ENCODE results near the gene ADAMTS3.

ADAMTS3 gene

GRCh38 chr4:72358483-72358882, 210.5 kb downstream of the ADAMTS3 start:
- H3K79me1 ChIP-seq (replicated peaks; ENCODE audit: low read length, poor library complexity, severe bottlenecking): no peaks in the 10 kb centered on the region
- H3K23ac ChIP-seq (ENCODE audit: low read length in 2 of 2): no peak overlapping the region
- WGBS: no CpG with 5 or more reads among the region's 2 CpGs
- no peak overlapping the region for H2BK5ac ChIP-seq (ENCODE audit: low read depth, low read length, poor library complexity, severe bottlenecking)
- H2BK120ac ChIP-seq (ENCODE audit: low read depth, low read length): no peak overlapping the region
- no peaks in the 10 kb centered on the region for H3K36me3 ChIP-seq (ENCODE audit: control insufficient read depth in 1 of 2, insufficient read depth in 2 of 2, low read depth in 1 of 2, low read length in 2 of 2)
- H3K27me3 ChIP-seq (ENCODE audit: control insufficient read depth in 1 of 2, insufficient read depth in 1 of 2, low read length in 2 of 2): no peaks in the 10 kb centered on the region
- no peak overlapping the region for H3K4me3 ChIP-seq (ENCODE audit: insufficient read depth in 1 of 2, low read depth in 1 of 2, low read length in 2 of 2)
- H3K9me3 ChIP-seq (ENCODE audit: control insufficient read depth, low read length): no peaks in the 10 kb centered on the region
- no peak overlapping the region for H4K91ac ChIP-seq (ENCODE audit: low read length)
- no peak overlapping the region for H4K8ac ChIP-seq (ENCODE audit: low read length)
- no peak overlapping the region for H2BK15ac ChIP-seq (ENCODE audit: low read depth, poor library complexity, severe bottlenecking)
- no peak for DNase-seq
- no peak overlapping the region for H2BK12ac ChIP-seq (ENCODE audit: low read length in 2 of 2)
- no peak overlapping the region for H2AFZ ChIP-seq (ENCODE audit: low read depth, low read length)
- H3K18ac ChIP-seq (ENCODE audit: low read depth in 1 of 2, low read length in 2 of 2): no peak overlapping the region
- no peak overlapping the region for H3K14ac ChIP-seq (ENCODE audit: low read length in 2 of 2)
- H3K27ac ChIP-seq (ENCODE audit: low read length, poor library complexity, severe bottlenecking): no peak overlapping the region
- H3K4me1 ChIP-seq (ENCODE audit: control insufficient read depth, insufficient read depth, low read depth, low read length): no peaks in the 10 kb centered on the region
- no peak overlapping the region for H2AK5ac ChIP-seq (ENCODE audit: low read length, severe bottlenecking)
- no peak overlapping the region for H3K9ac ChIP-seq (ENCODE audit: low read length)
- H3K4ac ChIP-seq (ENCODE audit: low read depth in 1 of 2, low read length in 2 of 2): no peak overlapping the region
- no peak overlapping the region for H3K4me2 ChIP-seq (ENCODE audit: low read length, poor library complexity, severe bottlenecking)

DNA sequence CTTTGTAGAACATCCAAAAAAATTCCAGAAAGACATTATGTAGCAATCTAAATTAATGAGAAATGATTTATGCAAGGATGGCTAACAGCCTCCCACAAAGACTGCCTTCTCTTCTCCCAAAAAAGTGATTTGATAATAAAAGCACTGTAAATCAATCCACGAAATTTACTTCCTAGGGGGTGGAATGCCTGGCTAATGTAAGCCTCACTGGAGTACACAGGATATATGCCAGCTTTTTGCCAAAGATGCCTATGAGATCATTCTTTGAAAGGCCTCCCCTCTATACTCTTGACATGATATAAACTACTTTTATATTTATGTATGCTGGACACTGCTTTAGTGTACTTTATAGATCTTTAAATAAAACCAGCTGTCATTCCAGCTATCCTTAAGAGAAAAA, 211.1 kb downstream of the ADAMTS3 start:
- H2AK5ac ChIP-seq (ENCODE audit: low read length, severe bottlenecking): no peak overlapping the region
- no peak overlapping the region for H3K4me2 ChIP-seq (ENCODE audit: low read length, poor library complexity, severe bottlenecking)
- H3K23ac ChIP-seq (ENCODE audit: low read length in 2 of 2): no peak overlapping the region
- no peak overlapping the region for H3K18ac ChIP-seq (ENCODE audit: low read depth in 1 of 2, low read length in 2 of 2)
- no peaks in the 10 kb centered on the region for H3K79me1 ChIP-seq (replicated peaks; ENCODE audit: low read length, poor library complexity, severe bottlenecking)
- no peak overlapping the region for H2BK5ac ChIP-seq (ENCODE audit: low read depth, low read length, poor library complexity, severe bottlenecking)
- no peak overlapping the region for H3K4me3 ChIP-seq (ENCODE audit: insufficient read depth in 1 of 2, low read depth in 1 of 2, low read length in 2 of 2)
- no peaks in the 10 kb centered on the region for H3K4me1 ChIP-seq (ENCODE audit: control insufficient read depth, insufficient read depth, low read depth, low read length)
- no peak overlapping the region for H3K27ac ChIP-seq (ENCODE audit: low read length, poor library complexity, severe bottlenecking)
- WGBS: 33% methylated on average over 1 of the region's 1 CpG
- H3K9ac ChIP-seq (ENCODE audit: low read length): no peak overlapping the region
- H3K27me3 ChIP-seq (ENCODE audit: control insufficient read depth in 1 of 2, insufficient read depth in 1 of 2, low read length in 2 of 2): no peaks in the 10 kb centered on the region
- H3K9me3 ChIP-seq (ENCODE audit: control insufficient read depth, low read length): no peaks in the 10 kb centered on the region
- no peaks in the 10 kb centered on the region for H3K36me3 ChIP-seq (ENCODE audit: control insufficient read depth in 1 of 2, insufficient read depth in 2 of 2, low read depth in 1 of 2, low read length in 2 of 2)
- DNase-seq: no peak
- H3K4ac ChIP-seq (ENCODE audit: low read depth in 1 of 2, low read length in 2 of 2): no peak overlapping the region
- H2AFZ ChIP-seq (ENCODE audit: low read depth, low read length): no peak overlapping the region
- H2BK120ac ChIP-seq (ENCODE audit: low read depth, low read length): no peak overlapping the region
- H4K91ac ChIP-seq (ENCODE audit: low read length): no peak overlapping the region
- no peak overlapping the region for H3K14ac ChIP-seq (ENCODE audit: low read length in 2 of 2)
- H4K8ac ChIP-seq (ENCODE audit: low read length): no peak overlapping the region
- no peak overlapping the region for H2BK15ac ChIP-seq (ENCODE audit: low read depth, poor library complexity, severe bottlenecking)
- no peak overlapping the region for H2BK12ac ChIP-seq (ENCODE audit: low read length in 2 of 2)

DNA sequence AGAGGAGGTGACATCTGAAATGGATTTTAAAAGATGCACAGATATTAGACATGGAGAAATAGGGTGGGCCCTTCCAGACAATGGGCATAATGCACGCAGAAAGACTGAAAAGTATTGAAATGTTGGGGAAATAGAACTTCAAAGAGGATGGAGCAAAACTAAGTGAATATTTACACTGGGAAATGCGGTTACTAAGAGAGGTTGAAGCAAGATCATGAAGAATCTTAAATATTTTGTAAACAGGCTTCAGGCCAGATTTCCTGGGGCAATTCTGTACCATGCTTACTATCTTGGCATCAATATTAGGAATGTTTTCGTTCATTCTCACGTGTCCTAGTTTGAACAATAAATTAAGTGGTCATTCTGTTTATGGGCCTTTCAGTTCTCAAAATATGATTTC, 216.3 kb downstream of the ADAMTS3 start:
- Histone ChIP-seq H2BK5ac (ENCODE audit: low read depth, low read length, poor library complexity, severe bottlenecking) (no peak overlapping the region), H3K27ac (ENCODE audit: low read length, poor library complexity, severe bottlenecking) (no peak overlapping the region), H2BK12ac (ENCODE audit: low read length in 2 of 2) (no peak overlapping the region), H3K14ac (ENCODE audit: low read length in 2 of 2) (no peak overlapping the region), H3K18ac (ENCODE audit: low read depth in 1 of 2, low read length in 2 of 2) (no peak overlapping the region), H3K23ac (ENCODE audit: low read length in 2 of 2) (no peak overlapping the region), H4K8ac (ENCODE audit: low read length) (no peak overlapping the region), H3K4me2 (ENCODE audit: low read length, poor library complexity, severe bottlenecking) (no peak overlapping the region), H3K79me1 (replicated peaks; ENCODE audit: low read length, poor library complexity, severe bottlenecking) (no peaks in the 10 kb centered on the region), H3K4me1 (ENCODE audit: control insufficient read depth, insufficient read depth, low read depth, low read length) (no peaks in the 10 kb centered on the region), H3K9ac (ENCODE audit: low read length) (no peak overlapping the region), H3K4me3 (ENCODE audit: insufficient read depth in 1 of 2, low read depth in 1 of 2, low read length in 2 of 2) (no peak overlapping the region), H3K27me3 (ENCODE audit: control insufficient read depth in 1 of 2, insufficient read depth in 1 of 2, low read length in 2 of 2) (no peaks in the 10 kb centered on the region), H3K36me3 (ENCODE audit: control insufficient read depth in 1 of 2, insufficient read depth in 2 of 2, low read depth in 1 of 2, low read length in 2 of 2) (no peaks in the 10 kb centered on the region), H2AK5ac (ENCODE audit: low read length, severe bottlenecking) (no peak overlapping the region), H3K4ac (ENCODE audit: low read depth in 1 of 2, low read length in 2 of 2) (no peak overlapping the region), H3K9me3 (ENCODE audit: control insufficient read depth, low read length) (no peaks in the 10 kb centered on the region), H4K91ac (ENCODE audit: low read length) (no peak overlapping the region), H2BK15ac (ENCODE audit: low read depth, poor library complexity, severe bottlenecking) (no peak overlapping the region), H2AFZ (ENCODE audit: low read depth, low read length) (no peak overlapping the region), H2BK120ac (ENCODE audit: low read depth, low read length) (no peak overlapping the region)
- no peak for DNase-seq
- 95% methylated on average over 4 of the region's 4 CpGs for WGBS

GRCh38 chr4:72351521-72351920, 217.5 kb downstream of the ADAMTS3 start:
- Histone ChIP-seq H2AK5ac (ENCODE audit: low read length, severe bottlenecking) (no peak overlapping the region), H3K4me3 (ENCODE audit: insufficient read depth in 1 of 2, low read depth in 1 of 2, low read length in 2 of 2) (no peak overlapping the region), H3K4me1 (ENCODE audit: control insufficient read depth, insufficient read depth, low read depth, low read length) (no peaks in the 10 kb centered on the region), H3K14ac (ENCODE audit: low read length in 2 of 2) (no peak overlapping the region), H3K27me3 (ENCODE audit: control insufficient read depth in 1 of 2, insufficient read depth in 1 of 2, low read length in 2 of 2) (no peaks in the 10 kb centered on the region), H3K79me1 (replicated peaks; ENCODE audit: low read length, poor library complexity, severe bottlenecking) (no peaks in the 10 kb centered on the region), H3K4ac (ENCODE audit: low read depth in 1 of 2, low read length in 2 of 2) (no peak overlapping the region), H2BK15ac (ENCODE audit: low read depth, poor library complexity, severe bottlenecking) (no peak overlapping the region), H2BK12ac (ENCODE audit: low read length in 2 of 2) (no peak overlapping the region), H3K18ac (ENCODE audit: low read depth in 1 of 2, low read length in 2 of 2) (no peak overlapping the region), H2BK120ac (ENCODE audit: low read depth, low read length) (no peak overlapping the region), H3K36me3 (ENCODE audit: control insufficient read depth in 1 of 2, insufficient read depth in 2 of 2, low read depth in 1 of 2, low read length in 2 of 2) (no peaks in the 10 kb centered on the region), H3K9ac (ENCODE audit: low read length) (no peak overlapping the region), H4K91ac (ENCODE audit: low read length) (no peak overlapping the region), H3K27ac (ENCODE audit: low read length, poor library complexity, severe bottlenecking) (no peak overlapping the region), H4K8ac (ENCODE audit: low read length) (no peak overlapping the region), H3K4me2 (ENCODE audit: low read length, poor library complexity, severe bottlenecking) (no peak overlapping the region), H2BK5ac (ENCODE audit: low read depth, low read length, poor library complexity, severe bottlenecking) (no peak overlapping the region), H2AFZ (ENCODE audit: low read depth, low read length) (no peak overlapping the region), H3K9me3 (ENCODE audit: control insufficient read depth, low read length) (no peaks in the 10 kb centered on the region), H3K23ac (ENCODE audit: low read length in 2 of 2) (no peak overlapping the region)
- no CpG with 5 or more reads among the region's 2 CpGs for WGBS
- no peak for DNase-seq
